ENCODE data around the gene ZNF280D. TPM values are rescaled to one million over a fixed set of nuclear protein-coding genes. Genes with fewer than 3 reads are reported as not detected.
"Not testable (repeated sequence)": the region's sequence is repeated elsewhere in the genome, so short reads cannot be mapped to it uniquely, and the experiment has no call there.

The ZNF280D gene
- total RNA-seq, 1 experiment from 2014 or later = 21.5 TPM

DNA sequence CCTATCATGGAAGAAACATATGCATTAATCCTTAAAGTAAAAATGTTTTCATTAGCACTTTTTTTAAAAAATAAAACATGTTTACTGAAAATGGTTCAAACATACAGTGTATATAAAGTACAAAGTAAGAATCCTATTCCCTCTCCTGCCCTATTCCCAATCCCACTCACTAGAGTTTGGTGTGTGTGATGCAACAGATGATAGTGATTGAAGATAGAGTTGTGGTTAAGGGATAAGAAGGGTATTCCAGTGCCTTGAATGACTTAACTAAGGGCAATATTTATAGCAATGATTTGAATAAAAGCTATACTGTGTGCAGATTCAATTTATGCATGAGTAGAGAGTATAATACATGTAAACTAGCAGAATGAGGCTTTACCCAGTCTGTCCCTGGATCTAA is 18.1 kb downstream of the ZNF280D start:
- TF ChIP-seq, protein P1, sequence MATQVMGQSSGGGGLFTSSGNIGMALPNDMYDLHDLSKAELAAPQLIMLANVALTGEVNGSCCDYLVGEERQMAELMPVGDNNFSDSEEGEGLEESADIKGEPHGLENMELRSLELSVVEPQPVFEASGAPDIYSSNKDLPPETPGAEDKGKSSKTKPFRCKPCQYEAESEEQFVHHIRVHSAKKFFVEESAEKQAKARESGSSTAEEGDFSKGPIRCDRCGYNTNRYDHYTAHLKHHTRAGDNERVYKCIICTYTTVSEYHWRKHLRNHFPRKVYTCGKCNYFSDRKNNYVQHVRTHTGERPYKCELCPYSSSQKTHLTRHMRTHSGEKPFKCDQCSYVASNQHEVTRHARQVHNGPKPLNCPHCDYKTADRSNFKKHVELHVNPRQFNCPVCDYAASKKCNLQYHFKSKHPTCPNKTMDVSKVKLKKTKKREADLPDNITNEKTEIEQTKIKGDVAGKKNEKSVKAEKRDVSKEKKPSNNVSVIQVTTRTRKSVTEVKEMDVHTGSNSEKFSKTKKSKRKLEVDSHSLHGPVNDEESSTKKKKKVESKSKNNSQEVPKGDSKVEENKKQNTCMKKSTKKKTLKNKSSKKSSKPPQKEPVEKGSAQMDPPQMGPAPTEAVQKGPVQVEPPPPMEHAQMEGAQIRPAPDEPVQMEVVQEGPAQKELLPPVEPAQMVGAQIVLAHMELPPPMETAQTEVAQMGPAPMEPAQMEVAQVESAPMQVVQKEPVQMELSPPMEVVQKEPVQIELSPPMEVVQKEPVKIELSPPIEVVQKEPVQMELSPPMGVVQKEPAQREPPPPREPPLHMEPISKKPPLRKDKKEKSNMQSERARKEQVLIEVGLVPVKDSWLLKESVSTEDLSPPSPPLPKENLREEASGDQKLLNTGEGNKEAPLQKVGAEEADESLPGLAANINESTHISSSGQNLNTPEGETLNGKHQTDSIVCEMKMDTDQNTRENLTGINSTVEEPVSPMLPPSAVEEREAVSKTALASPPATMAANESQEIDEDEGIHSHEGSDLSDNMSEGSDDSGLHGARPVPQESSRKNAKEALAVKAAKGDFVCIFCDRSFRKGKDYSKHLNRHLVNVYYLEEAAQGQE (IDR thresholded peaks at IDR 0.05; ENCODE audit: insufficient read depth in 1 of 2, low read depth in 2 of 2, low read length in 1 of 2) = no peak
- TF ChIP-seq, protein P2, sequence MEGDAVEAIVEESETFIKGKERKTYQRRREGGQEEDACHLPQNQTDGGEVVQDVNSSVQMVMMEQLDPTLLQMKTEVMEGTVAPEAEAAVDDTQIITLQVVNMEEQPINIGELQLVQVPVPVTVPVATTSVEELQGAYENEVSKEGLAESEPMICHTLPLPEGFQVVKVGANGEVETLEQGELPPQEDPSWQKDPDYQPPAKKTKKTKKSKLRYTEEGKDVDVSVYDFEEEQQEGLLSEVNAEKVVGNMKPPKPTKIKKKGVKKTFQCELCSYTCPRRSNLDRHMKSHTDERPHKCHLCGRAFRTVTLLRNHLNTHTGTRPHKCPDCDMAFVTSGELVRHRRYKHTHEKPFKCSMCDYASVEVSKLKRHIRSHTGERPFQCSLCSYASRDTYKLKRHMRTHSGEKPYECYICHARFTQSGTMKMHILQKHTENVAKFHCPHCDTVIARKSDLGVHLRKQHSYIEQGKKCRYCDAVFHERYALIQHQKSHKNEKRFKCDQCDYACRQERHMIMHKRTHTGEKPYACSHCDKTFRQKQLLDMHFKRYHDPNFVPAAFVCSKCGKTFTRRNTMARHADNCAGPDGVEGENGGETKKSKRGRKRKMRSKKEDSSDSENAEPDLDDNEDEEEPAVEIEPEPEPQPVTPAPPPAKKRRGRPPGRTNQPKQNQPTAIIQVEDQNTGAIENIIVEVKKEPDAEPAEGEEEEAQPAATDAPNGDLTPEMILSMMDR (IDR thresholded peaks at IDR 0.05) = no peak
- no peak for TF ChIP-seq TCF7L2 (IDR thresholded peaks at IDR 0.05; ENCODE audit: low read depth, low read length)
- no peak for TF ChIP-seq POLR2AphosphoS5 (IDR thresholded peaks at IDR 0.05; ENCODE audit: low read depth, low read length)
- TF ChIP-seq SIN3A (IDR thresholded peaks at IDR 0.05; ENCODE audit: borderline replicate concordance, insufficient read depth, low read depth, low read length) = no peak
- ChIA-PET CTCF (no interaction called here), POLR2A (no interaction called here)
- Histone ChIP-seq H3K36me3 (ENCODE audit: control insufficient read depth, insufficient read depth, low read length) (no peaks in the 10 kb centered on the region), H3K27ac (ENCODE audit: low read length) (no peak overlapping the region), H3K4me3 (ENCODE audit: low read depth in 2 of 2, low read length in 2 of 2) (no peak overlapping the region), H3K4me1 (ENCODE audit: control insufficient read depth, insufficient read depth, low read length) (peaks cover 2% of the 10 kb centered on the region; the same call in 1 of the 2 replicates), H3K9me3 (ENCODE audit: control insufficient read depth, insufficient read depth, low read depth, low read length) (no peaks in the 10 kb centered on the region), H3K27me3 (ENCODE audit: control insufficient read depth, insufficient read depth, low read length) (no peaks in the 10 kb centered on the region)
- DNase-seq (ENCODE audit: low read depth, low spot score) (no peak), ATAC-seq (no peak)
- BruUV-seq (replicated peaks) = no TSS peak
- intact Hi-C loops (cut with micrococcal nuclease; ENCODE audit: unreplicated experiment) = no loop called here
- in situ Hi-C loops (cut with HindIII; ENCODE audit: low pct_unique_long_range_greater_than_20kb, low sequenced_read_pairs) = no loop called here

- H3K9me3 ChIP-seq (ENCODE audit: control insufficient read depth, insufficient read depth, low read depth, low read length); in situ Hi-C loops (cut with HindIII; ENCODE audit: low pct_unique_long_range_greater_than_20kb, low sequenced_read_pairs); POLR2A ChIA-PET; H3K4me3 ChIP-seq (ENCODE audit: low read depth in 2 of 2, low read length in 2 of 2); H3K4me1 ChIP-seq (ENCODE audit: control insufficient read depth, insufficient read depth, low read length); H3K27me3 ChIP-seq (ENCODE audit: control insufficient read depth, insufficient read depth, low read length); H3K27ac ChIP-seq (ENCODE audit: low read length); BruUV-seq (replicated peaks); intact Hi-C loops (cut with micrococcal nuclease; ENCODE audit: unreplicated experiment); DNase-seq (ENCODE audit: low read depth, low spot score); CTCF ChIA-PET; H3K36me3 ChIP-seq (ENCODE audit: control insufficient read depth, insufficient read depth, low read length); ATAC-seq: not testable (repeated sequence)
Observed at GRCh38 chr15:56709502-56709901, 23.8 kb downstream of the ZNF280D start.

- CTCF ChIA-PET = no interaction called here
- intact Hi-C loops (cut with micrococcal nuclease; ENCODE audit: unreplicated experiment) = no loop called here
- no peaks in the 10 kb centered on the region for H3K9me3 ChIP-seq (ENCODE audit: control insufficient read depth, insufficient read depth, low read depth, low read length)
- H3K27me3 ChIP-seq (ENCODE audit: control insufficient read depth, insufficient read depth, low read length) = no peaks in the 10 kb centered on the region
- peaks cover 14% of the 10 kb centered on the region; the same call in 1 of the 2 replicates for H3K36me3 ChIP-seq (ENCODE audit: control insufficient read depth, insufficient read depth, low read length)
- in situ Hi-C loops (cut with HindIII; ENCODE audit: low pct_unique_long_range_greater_than_20kb, low sequenced_read_pairs) = no loop called here
- H3K4me3 ChIP-seq (ENCODE audit: low read depth in 2 of 2, low read length in 2 of 2) = no peak overlapping the region
- TF ChIP-seq, protein P2 (IDR thresholded peaks at IDR 0.05) = no peak
- TF ChIP-seq, protein P1 (IDR thresholded peaks at IDR 0.05; ENCODE audit: insufficient read depth in 1 of 2, low read depth in 2 of 2, low read length in 1 of 2) = no peak
- TF ChIP-seq TCF7L2 (IDR thresholded peaks at IDR 0.05; ENCODE audit: low read depth, low read length) (no peak), POLR2AphosphoS5 (IDR thresholded peaks at IDR 0.05; ENCODE audit: low read depth, low read length) (no peak), SIN3A (IDR thresholded peaks at IDR 0.05; ENCODE audit: borderline replicate concordance, insufficient read depth, low read depth, low read length) (no peak)
- no TSS peak for BruUV-seq (replicated peaks)
- H3K27ac ChIP-seq (ENCODE audit: low read length) = no peak overlapping the region
- no peak for DNase-seq (ENCODE audit: low read depth, low spot score)
- no peak for ATAC-seq
- no peaks in the 10 kb centered on the region for H3K4me1 ChIP-seq (ENCODE audit: control insufficient read depth, insufficient read depth, low read length)
- POLR2A ChIA-PET = no interaction called here
Observed at GRCh38 chr15:56699743-56700142, 33.6 kb downstream of the ZNF280D start.

All from Panc1 (cell line).